GM21390 (cell line): ENCODE results near the gene RAD23B.
"Not testable (repeated sequence)": the region's sequence is repeated elsewhere in the genome, so short reads cannot be mapped to it uniquely, and the experiment has no call there.

Experiments
- ATAC-seq: cut with Tn5 transposase; IDR thresholded peaks from one replicate; pipeline ENCODE4 v1.9.1; 2021; ENCODE audit not compliant: unreplicated experiment

The RAD23B gene

GRCh38 chr9:107292821-107293542 lies 9.9 kb downstream of the RAD23B start:
- ATAC-seq, result no peak

GRCh38 chr9:107293543-107294085 lies 10.5 kb downstream of the RAD23B start:
- ATAC-seq, result no peak

- ATAC-seq, result no peak
These were observed 11.7 kb downstream of the RAD23B start for GRCh38 chr9:107294756-107295155.

GRCh38 chr9:107295995-107296394 lies 12.9 kb downstream of the RAD23B start:
- ATAC-seq, result no peak

GRCh38 chr9:107296592-107296991 lies 13.5 kb downstream of the RAD23B start:
- not testable (repeated sequence) for ATAC-seq

GRCh38 chr9:107299437-107299836 lies 16.4 kb downstream of the RAD23B start:
- no peak for ATAC-seq

- ATAC-seq, result no peak
These were observed 23.2 kb downstream of the RAD23B start for GRCh38 chr9:107306308-107306707.

GRCh38 chr9:107307331-107307730 lies 24.3 kb downstream of the RAD23B start:
- no peak for ATAC-seq

GRCh38 chr9:107308461-107308860 lies 25.4 kb downstream of the RAD23B start:
- ATAC-seq, result no peak

- ATAC-seq, result peak; percentile 67
These were observed 26.2 kb downstream of the RAD23B start for GRCh38 chr9:107309271-107309670.

GRCh38 chr9:107312376-107313050 lies 29.4 kb downstream of the RAD23B start:
- no peak for ATAC-seq

- no peak for ATAC-seq
These were observed 30.5 kb downstream of the RAD23B start for GRCh38 chr9:107313555-107314096.

GRCh38 chr9:107314763-107315162 lies 31.7 kb downstream of the RAD23B start:
- ATAC-seq, result no peak

GRCh38 chr9:107316795-107317661 lies 33.9 kb downstream of the RAD23B start:
- peak; percentile 46 for ATAC-seq

- no peak for ATAC-seq
These were observed 39.6 kb downstream of the RAD23B start for GRCh38 chr9:107322643-107323042.

- no peak for ATAC-seq
These were observed 40.9 kb downstream of the RAD23B start for GRCh38 chr9:107323836-107324585.

GRCh38 chr9:107325842-107326241 lies 42.8 kb downstream of the RAD23B start:
- ATAC-seq, result no peak

- ATAC-seq, result no peak
These were observed 45.4 kb downstream of the RAD23B start for GRCh38 chr9:107328510-107328909.

GRCh38 chr9:107330420-107330819 lies 47.3 kb downstream of the RAD23B start:
- ATAC-seq, result no peak

GRCh38 chr9:107332883-107333282 lies 49.8 kb downstream of the RAD23B start:
- ATAC-seq, result no peak
